H4 (cell line): ENCODE measurements around the gene OR7D4. TPM values are rescaled to one million over a fixed set of nuclear protein-coding genes. Genes with fewer than 3 reads are reported as not detected.
"Not testable (repeated sequence)": the region's sequence is repeated elsewhere in the genome, so short reads cannot be mapped to it uniquely, and the experiment has no call there.

Source experiments
- DNase-seq: peaks from one replicate; pipeline ENCODE4 v3.0.0-alpha.2; 2015; ENCODE audit warnings: low spot score
- total RNA-seq: library from RNA; depleted of rRNA; stranded (reverse); fragments of >200 nt; shearing (Covaris generic); gene quantifications from 2 replicates; pipeline ENCODE4 v1.2.3, GENCODE V29; 2014; rRNA removed

The OR7D4 gene
- not detected in 2 replicates for total RNA-seq

DNA sequence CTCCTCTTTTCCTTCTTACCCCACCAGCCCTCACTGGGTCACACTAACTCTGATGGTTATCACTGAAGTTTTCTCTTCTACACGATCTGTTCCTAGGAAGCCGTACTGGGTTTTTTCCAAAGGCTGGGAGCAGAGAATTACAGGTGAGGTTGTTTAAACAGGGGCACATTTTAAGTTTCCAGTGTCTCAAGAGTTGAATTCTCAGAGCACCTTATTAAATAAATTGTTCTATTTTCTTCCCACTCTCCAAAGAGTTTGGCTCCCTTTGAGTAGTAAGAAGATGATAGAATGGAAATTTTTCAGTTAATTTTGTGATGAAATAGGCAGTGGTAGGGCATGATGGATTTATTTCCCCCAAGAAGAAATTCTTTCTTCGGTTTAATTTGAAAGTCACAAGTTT, at the start of gene OR7D4:
Gene OR7D4, minus strand, starts transcription at position 101 of the 400 bp plus-strand sequence. CDS start 4,752 bp downstream, outside the sequence.
- DNase-seq = no peak

DNA sequence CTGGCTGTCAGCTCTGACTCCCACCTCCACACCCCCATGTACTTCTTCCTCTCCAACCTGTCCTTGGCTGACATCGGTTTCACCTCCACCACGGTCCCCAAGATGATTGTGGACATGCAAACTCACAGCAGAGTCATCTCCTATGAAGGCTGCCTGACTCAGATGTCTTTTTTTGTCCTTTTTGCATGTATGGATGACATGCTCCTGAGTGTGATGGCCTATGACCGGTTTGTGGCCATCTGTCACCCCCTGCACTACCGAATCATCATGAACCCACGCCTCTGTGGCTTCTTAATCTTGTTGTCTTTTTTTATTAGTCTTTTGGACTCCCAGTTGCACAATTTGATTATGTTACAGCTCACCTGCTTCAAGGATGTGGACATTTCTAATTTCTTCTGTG, 31.8 kb upstream of the OR7D4 start:
- no peak for DNase-seq

DNA sequence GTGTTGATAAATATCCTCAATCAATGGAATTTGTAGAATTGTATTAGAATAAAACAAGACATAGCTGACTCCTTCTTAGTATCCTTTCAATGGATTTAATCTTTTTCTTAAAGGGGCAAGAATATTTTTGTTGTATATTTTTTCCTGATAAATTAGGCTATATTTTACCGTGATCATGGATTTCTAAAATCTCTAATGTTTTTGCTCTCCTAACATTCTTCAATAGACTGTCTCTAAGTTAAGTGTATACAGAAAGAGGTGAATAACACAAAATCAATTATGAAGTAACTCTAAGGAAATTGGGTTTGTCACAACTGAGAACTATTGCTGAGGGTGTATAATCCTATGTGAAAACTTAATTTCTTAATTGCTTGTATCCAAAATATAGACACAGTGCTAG, 31.2 kb upstream of the OR7D4 start, which contains the start of gene OR7E24:
Gene OR7E24, plus strand, starts transcription at position 301 of the 400 bp plus-strand sequence. CDS start 114 bp downstream, outside the sequence.
- DNase-seq = no peak

DNA sequence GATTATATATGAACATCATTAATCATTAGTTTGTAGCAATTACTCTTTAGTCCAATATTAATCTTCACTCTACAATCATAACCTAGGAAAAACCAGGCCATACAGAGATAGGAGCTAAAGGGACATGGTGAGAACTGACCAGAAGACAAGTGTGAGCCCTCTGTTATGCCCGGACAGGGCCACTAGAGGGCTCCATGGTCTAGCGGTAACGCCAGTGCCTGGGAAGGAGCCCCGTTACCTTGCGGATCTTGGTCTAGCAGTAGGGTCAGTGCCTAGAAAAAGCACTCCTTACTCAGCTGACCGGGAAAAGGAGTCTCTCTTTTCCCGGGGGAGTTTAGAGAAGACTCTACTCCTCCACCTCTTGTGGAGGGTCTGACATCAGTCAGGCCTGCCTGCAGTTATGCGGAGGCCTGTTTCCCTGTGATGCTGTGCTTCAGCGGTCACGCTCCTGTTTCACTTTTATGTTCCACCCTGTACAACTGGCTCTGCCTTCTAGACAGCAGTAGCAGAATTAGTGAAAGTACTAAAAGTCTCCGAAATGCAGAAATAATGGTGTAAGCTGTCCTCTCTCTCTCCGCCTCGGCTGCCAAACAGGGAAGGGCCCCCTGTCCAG, 13.8 kb downstream of the OR7D4 start:
- DNase-seq = peak; percentile 39

DNA sequence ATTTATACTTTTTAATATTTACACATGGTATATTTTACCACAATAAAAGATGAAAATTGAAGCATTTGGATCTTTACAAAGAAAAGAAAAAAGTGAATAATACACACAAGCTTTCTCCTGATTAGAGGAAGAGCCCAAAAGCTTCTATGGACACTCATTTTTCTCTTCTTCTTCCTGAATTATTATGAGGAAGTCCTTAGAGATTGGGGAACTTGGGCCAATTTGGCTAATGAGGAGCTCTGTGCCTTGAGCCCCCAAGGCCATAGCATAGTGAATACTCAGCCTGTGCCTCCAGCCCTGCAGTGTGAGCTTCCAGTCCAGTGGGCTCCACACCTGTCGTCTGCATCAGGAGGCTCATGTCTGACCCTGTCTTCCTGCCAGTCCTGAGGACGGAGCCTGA, 21.3 kb downstream of the OR7D4 start:
- not testable (repeated sequence) for DNase-seq

DNA sequence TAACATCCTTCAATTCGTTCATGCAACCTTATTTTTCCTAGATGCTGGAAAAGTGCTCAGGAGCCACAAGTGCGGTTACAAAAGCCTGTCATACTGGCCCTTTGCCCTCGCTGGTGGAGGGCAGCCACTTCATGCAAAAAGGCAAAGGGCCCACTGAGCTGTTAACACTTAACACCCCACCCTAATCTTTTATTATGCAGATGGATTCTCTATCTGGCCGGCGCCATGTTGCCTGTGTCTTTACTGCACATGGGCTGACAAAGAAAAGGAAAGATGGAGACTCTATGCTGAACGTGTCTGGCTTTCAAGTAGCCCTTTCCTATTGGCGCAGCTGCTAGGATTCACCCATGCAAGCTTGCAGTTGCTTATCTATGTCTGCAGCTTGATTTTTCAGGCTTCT, 29.9 kb downstream of the OR7D4 start:
- DNase-seq = no peak

DNA sequence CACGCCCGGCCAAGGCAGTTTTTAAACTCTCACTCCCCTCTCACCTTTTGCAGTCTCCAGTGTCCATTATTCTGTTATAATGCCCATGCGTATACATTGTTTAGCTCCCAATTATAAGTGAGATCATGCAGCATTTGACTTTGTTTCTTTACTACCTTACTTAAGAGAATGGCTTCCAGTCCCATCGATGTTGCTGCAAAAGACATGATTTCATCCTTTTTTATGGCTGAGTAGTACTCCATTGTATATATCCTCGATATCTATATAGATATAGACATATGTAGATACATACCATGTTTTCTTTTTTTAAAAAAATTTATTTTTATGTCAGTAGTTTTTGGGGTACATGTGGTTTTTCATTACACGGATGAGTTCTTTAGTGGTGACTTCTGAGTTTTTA, 32.2 kb downstream of the OR7D4 start:
- DNase-seq = no peak

DNA sequence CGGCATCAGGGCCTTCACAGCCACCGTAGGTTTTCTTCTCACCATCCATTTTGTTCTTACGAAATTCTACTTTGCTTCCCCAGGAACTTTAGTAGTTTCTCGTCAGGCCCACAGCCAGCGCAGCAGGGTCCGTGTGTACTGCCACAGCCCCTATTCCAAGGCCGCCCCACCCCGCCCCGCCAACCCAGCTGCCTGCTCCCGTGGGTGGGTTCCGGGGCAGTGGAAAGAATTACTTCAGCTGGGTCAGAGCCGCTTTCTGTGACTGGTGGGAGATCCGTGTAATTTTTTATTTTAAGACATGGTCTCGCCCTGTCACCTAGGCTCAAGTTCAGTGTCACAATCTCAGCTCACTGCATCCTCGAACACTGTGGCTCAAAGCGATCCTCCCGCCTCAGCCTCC, 36.4 kb downstream of the OR7D4 start:
- DNase-seq = no peak

DNA sequence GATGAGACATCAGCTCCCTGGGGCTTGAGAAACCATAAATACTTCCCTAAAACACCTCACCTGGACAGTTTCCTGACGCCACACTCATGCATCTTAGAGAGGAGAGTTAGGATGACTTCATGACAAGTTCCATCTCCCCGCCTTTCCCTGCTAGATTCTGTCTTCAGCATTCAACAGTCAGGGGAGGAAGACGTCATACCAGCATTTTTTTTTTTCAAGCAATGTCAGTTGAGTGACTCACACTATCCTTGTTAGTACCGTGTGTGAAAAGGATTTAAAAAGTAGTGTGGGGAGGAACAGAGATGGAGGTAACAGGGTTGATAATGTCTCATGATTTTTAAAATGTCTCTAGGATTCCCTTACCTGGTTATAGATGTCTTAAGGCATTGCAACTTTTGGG, 40.5 kb downstream of the OR7D4 start, which contains the start of gene OR7D2:
Gene OR7D2, plus strand, starts transcription at position 79 of the 400 bp plus-strand sequence. CDS start 6,803 bp downstream, outside the sequence.
- peak; percentile 12 for DNase-seq

DNA sequence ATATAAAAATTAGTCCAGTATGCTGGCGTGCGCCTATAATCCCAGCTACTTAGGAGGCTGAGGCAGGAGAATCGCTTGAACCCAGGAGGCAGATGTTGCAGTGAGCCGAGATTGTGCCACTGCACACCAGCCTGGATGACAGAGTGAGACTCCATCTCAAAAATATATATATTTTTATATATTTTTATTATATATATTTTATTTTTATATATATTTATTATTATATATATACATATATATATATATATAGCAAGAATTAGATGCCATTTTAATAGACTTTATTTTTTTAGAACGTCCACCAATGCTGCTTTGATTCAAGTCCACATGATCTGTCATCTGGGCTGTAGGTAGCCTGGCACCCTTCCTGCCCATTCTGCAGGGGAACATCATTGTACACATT, 44.1 kb downstream of the OR7D4 start:
- DNase-seq = no peak

DNA sequence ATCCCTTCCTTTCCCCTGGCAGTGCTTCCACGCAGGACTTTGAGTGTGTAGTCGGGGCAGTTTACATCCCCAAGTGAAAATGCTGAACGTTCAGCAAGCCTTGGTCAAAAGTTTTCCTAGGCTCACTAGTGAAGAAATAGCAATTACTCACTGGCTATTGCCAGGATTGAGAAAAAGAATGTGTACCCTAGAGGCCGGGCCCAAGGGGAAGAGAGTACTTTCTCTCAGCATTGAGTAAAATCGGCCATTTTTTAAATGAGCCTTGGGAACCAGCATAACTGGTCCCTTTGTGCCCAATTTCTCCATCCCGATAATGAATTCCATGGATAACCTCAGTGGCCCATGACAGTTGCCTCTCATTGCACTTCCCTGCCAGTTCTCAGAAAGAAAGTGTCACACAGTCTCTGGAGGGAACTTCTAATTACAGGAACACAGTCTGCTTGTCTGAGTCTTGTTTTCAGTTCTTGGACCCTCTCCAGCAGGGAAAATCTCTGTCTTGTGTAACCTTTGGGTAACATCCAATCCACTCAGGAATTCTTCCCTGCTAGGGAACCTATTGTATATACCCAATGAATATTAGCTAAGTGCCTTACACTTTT, 47.9 kb downstream of the OR7D4 start:
- no peak for DNase-seq

DNA sequence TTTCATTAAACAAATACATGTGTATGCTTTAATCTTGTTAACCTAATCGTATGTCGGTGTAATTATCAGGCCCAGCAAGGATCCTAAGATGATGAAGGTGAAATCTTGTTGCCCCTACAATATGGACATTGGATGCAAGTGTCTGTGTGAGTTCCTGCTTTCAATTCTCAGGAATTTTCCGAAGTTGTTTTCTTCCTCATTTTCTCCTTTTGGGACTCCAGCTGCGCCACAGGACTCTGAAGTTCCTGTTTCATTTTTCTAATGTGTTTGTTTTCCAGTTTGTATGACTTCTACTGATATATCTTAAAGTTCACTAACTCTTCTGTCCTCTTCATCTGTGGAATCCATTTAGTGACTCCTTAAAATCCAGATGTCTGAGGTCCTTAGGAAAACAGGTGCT, 52.5 kb downstream of the OR7D4 start:
- no peak for DNase-seq

DNA sequence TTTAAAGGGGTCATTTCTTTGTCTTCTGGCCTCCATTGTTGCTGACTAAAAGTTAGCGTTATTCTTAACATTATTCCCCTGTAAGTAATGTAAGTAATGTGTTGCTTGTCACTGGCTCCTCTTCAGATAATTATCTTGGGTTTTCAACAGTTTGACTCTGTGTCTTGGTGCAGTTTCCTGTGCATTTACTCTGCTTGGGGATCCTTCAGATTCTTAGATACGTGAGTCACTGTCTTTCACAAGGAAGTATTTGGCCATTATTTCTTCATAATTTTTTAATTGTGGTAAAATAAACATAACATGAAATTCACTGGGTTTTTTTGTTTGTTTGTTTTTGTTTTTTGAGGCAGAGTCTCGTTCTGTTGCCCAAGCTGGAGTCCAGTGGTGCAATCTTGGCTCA, 54.1 kb downstream of the OR7D4 start:
- no peak for DNase-seq

DNA sequence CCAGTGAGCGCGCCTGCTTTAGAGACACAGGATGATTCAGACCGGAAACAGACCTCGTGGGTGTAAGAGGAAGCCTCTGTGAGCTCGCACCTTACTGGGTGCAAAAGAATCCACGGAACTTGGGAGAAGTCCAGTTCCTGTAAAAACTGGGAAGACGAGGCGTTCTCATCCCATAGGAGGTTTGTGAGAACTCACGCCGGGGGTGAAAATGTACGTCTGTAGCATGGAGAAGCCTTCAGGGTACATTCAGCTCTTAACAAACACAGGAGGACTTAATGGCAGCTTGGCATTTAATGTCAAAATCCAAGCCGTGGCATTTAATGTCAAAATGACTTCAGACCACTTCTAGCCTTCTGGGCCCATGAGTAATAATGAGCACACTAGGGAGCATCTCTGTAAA, 58.0 kb downstream of the OR7D4 start:
- no peak for DNase-seq

Other genes starting within 250 kb of the OR7D4 start
- gene MUC16, start 209.2 kb downstream of the OR7D4 start, total RNA-seq = not detected in 2 replicates
- not detected in 2 replicates for gene OR1M1, start 132.5 kb downstream of the OR7D4 start, total RNA-seq
- not detected in 2 replicates for gene OR7G2, start 112.1 kb downstream of the OR7D4 start, total RNA-seq
- not detected in 2 replicates for gene OR7G1, start 103.8 kb downstream of the OR7D4 start, total RNA-seq
- not detected in 2 replicates for gene OR7G3, start 92.6 kb downstream of the OR7D4 start, total RNA-seq
- 14.1 and 24.3 TPM in 2 replicates for gene ZNF317, start 79.2 kb downstream of the OR7D4 start, total RNA-seq
- gene OR7D2, start 40.6 kb downstream of the OR7D4 start, total RNA-seq = not detected in 2 replicates
- not detected in 2 replicates for gene OR7E24, start 31.3 kb upstream of the OR7D4 start, total RNA-seq
- 8.9 and 21.8 TPM in 2 replicates for gene ZNF699, start 90.2 kb upstream of the OR7D4 start, total RNA-seq
- gene ZNF559, start 104.6 kb upstream of the OR7D4 start, total RNA-seq = 6.8 and 15.9 TPM in 2 replicates
- gene ZNF177, start 143.4 kb upstream of the OR7D4 start, total RNA-seq = 1.0 and 4.4 TPM in 2 replicates
- 8.3 and 11.8 TPM in 2 replicates for gene ZNF266, start 216.0 kb upstream of the OR7D4 start, total RNA-seq